HL-60 (cell line): ENCODE data around the gene TCEANC2.

ENCODE experiments used
- DNase-seq, 2 experiments: peaks; one replicate each; pipeline ENCODE4 v3.0.0-alpha.2; 2010 to 2020; ENCODE audit warnings: low read depth in 1 of 2, low spot score in 1 of 2
- H3K27ac ChIP-seq: fragments of 250-450 bp; sonication (Bioruptor Pico); replicated peaks from 2 replicates; pipeline ENCODE4 v1.5.1; 2020; ENCODE audit warnings: mild to moderate bottlenecking, moderate library complexity
- H3K27me3 ChIP-seq: fragments of 250-450 bp; sonication (Bioruptor Pico); 2 replicates; pipeline ENCODE4 v1.5.1; 2021; ENCODE audit warnings: mild to moderate bottlenecking, moderate library complexity; ENCODE audit not compliant: insufficient read depth, poor library complexity, severe bottlenecking
- H3K4me3 ChIP-seq: replicated peaks from 2 replicates; pipeline ENCODE4 v1.5.1; 2011; ENCODE audit warnings: mild to moderate bottlenecking, control low read depth, low read length; ENCODE audit not compliant: insufficient read depth
- CTCF ChIP-seq: IDR thresholded peaks from one replicate; pipeline ENCODE4 v1.5.1; 2011; ENCODE audit warnings: low read length, control low read depth, inconsistent platforms; ENCODE audit not compliant: insufficient read depth
- GABPA ChIP-seq: IDR thresholded peaks from 2 replicates; pipeline ENCODE4 v1.6.1; 2012; ENCODE audit warnings: low read depth
- POLR2AphosphoS5 ChIP-seq: IDR thresholded peaks from 2 replicates; pipeline ENCODE4 v1.6.1; 2012; ENCODE audit warnings: low read depth
- REST ChIP-seq: IDR thresholded peaks from 2 replicates; pipeline ENCODE4 v1.6.1; 2012; ENCODE audit warnings: low read depth; ENCODE audit not compliant: insufficient replicate concordance
- SPI1 ChIP-seq: IDR thresholded peaks from 2 replicates; pipeline ENCODE4 v1.6.1; 2012; ENCODE audit warnings: low read depth, mild to moderate bottlenecking, borderline replicate concordance

Gene TCEANC2

GRCh38 chr1:54136269-54136896 is 83.0 kb downstream of the TCEANC2 start:
- no peak overlapping the region for H3K4me3 ChIP-seq

GRCh38 chr1:54136963-54137533 is 83.6 kb downstream of the TCEANC2 start:
- Histone ChIP-seq H3K27ac (no peak overlapping the region), H3K4me3 (no peak overlapping the region), H3K27me3 (no peaks in the 10 kb centered on the region)
- DNase-seq: no peak
- TF ChIP-seq REST (no peak), GABPA (no peak), POLR2AphosphoS5 (no peak), CTCF (no peak), SPI1 (no peak)

More at GRCh38 chr1:54136269-54136896, 83.0 kb downstream of the TCEANC2 start:
- no peak for DNase-seq
- H3K27me3 ChIP-seq: no peaks in the 10 kb centered on the region
- no peak overlapping the region for H3K27ac ChIP-seq
- no peak for TF ChIP-seq POLR2AphosphoS5
- TF ChIP-seq SPI1: no peak
- no peak for TF ChIP-seq REST
- TF ChIP-seq CTCF: no peak
- no peak for TF ChIP-seq GABPA

- Histone ChIP-seq H3K27me3 (no peaks in the 10 kb centered on the region), H3K4me3 (no peak overlapping the region), H3K27ac (no peak overlapping the region)
- DNase-seq: no peak
- no peak for TF ChIP-seq POLR2AphosphoS5
- TF ChIP-seq SPI1: no peak
- no peak for TF ChIP-seq CTCF
- no peak for TF ChIP-seq REST
- no peak for TF ChIP-seq GABPA
Observed at GRCh38 chr1:54137534-54138061, 84.2 kb downstream of the TCEANC2 start.
